H1 (cell line): Measurements from ENCODE around the gene TRABD2B. TPM values are rescaled to one million over a fixed set of nuclear protein-coding genes. Genes with fewer than 3 reads are reported as not detected.

ENCODE experiments used
- CTCF ChIA-PET: fragments of 300-600 bp; sonication (Branson Sonifier 250); formaldehyde crosslinking; loops from one replicate; lab custom pipeline; 2021; ENCODE audit not compliant: partially characterized antibody; lab: Charles Lee
- POLR2A ChIA-PET: fragments of 300-600 bp; sonication (Branson Sonifier 250); formaldehyde crosslinking; loops from one replicate; lab custom pipeline; 2021; ENCODE audit warnings: inconsistent platforms; ENCODE audit not compliant: partially characterized antibody; lab: Charles Lee
- DNase-seq, 2 experiments: peaks; one replicate each; pipeline versions ENCODE4 v3.0.0 to v3.0.0-alpha.2; 2010 to 2022; ENCODE audit warnings: low spot score in 2 of 2, low read depth in 1 of 2, mixed read lengths in 1 of 2
- FAIRE-seq: peaks from 2 replicates; lab custom pipeline; 2011; peaks lifted over from hg19 to GRCh38; lab: Jason Lieb, UNC
- H2AFZ ChIP-seq: 2 replicates; pipeline ENCODE4 v1.8.1; 2012; ENCODE audit warnings: low read length, inconsistent platforms
- H2AK5ac ChIP-seq: 2 replicates; pipeline ENCODE4 v1.6.1; 2013; ENCODE audit warnings: low read depth, low read length
- H2BK120ac ChIP-seq: replicated peaks from 2 replicates; pipeline ENCODE3; 2013; ENCODE audit warnings: low read depth, low read length, inconsistent platforms
- H2BK12ac ChIP-seq: 2 replicates; pipeline ENCODE4 v1.6.1; 2013; ENCODE audit warnings: low read depth, low read length
- H2BK15ac ChIP-seq: 2 replicates; pipeline ENCODE4 v1.6.1; 2013; ENCODE audit warnings: low read length
- H2BK20ac ChIP-seq: 2 replicates; pipeline ENCODE4 v1.6.1; 2013; ENCODE audit warnings: low read length
- H2BK5ac ChIP-seq: 2 replicates; pipeline ENCODE4 v1.6.1; 2013; ENCODE audit warnings: low read depth, low read length
- H3K14ac ChIP-seq: 2 replicates; pipeline ENCODE4 v1.6.1; 2013; ENCODE audit warnings: inconsistent platforms; ENCODE audit not compliant: insufficient read length
- H3K18ac ChIP-seq: 2 replicates; pipeline ENCODE4 v1.6.1; 2013; ENCODE audit warnings: low read length; ENCODE audit errors: extremely low read depth
- H3K23ac ChIP-seq: 2 replicates; pipeline ENCODE4 v1.6.1; 2013; ENCODE audit warnings: inconsistent platforms; ENCODE audit not compliant: insufficient read length
- H3K23me2 ChIP-seq: 2 replicates; pipeline ENCODE4 v1.6.1; 2013; ENCODE audit warnings: low read depth, low read length
- H3K27ac ChIP-seq: 2 replicates; pipeline ENCODE4 v1.6.1; 2011; ENCODE audit warnings: low read depth, low read length, inconsistent platforms
- H3K27me3 ChIP-seq, 4 experiments: replicated peaks in 1 of 4; 1 replicate in 1 of 4; 2 replicates in 3 of 4; pipeline versions ENCODE4 v1.6.1 to v1.8.1; 2011 to 2013; ENCODE audit warnings: low read length in 3 of 4, mild to moderate bottlenecking in 3 of 4, inconsistent platforms in 2 of 4, mixed read lengths in 2 of 4, moderate library complexity in 1 of 4; ENCODE audit not compliant: control insufficient read depth in 3 of 4, insufficient read depth in 3 of 4; ENCODE audit errors: extremely low read depth in 1 of 4
- H3K36me3 ChIP-seq, 4 experiments: 2 replicates each; pipeline versions ENCODE4 v1.6.1 to v1.8.1; 2011 to 2013; ENCODE audit warnings: mild to moderate bottlenecking in 4 of 4, low read length in 3 of 4, moderate library complexity in 2 of 4, control low read depth in 1 of 4, inconsistent platforms in 1 of 4; ENCODE audit not compliant: insufficient read depth in 4 of 4, control insufficient read depth in 2 of 4
- H3K4ac ChIP-seq: replicated peaks from 2 replicates; pipeline ENCODE3; 2013; ENCODE audit warnings: low read length, low read depth, mixed read lengths, inconsistent platforms; ENCODE audit not compliant: insufficient read length
- H3K4me1 ChIP-seq, 4 experiments: replicated peaks in 1 of 4; 1 replicate in 1 of 4; 2 replicates in 3 of 4; pipeline versions ENCODE4 v1.6.1 to v1.8.1; 2011 to 2013; ENCODE audit warnings: low read length in 3 of 4, inconsistent platforms in 2 of 4, mixed read lengths in 1 of 4; ENCODE audit not compliant: insufficient read depth in 4 of 4, control insufficient read depth in 3 of 4
- H3K4me2 ChIP-seq, 2 experiments: 2 replicates each; pipeline versions ENCODE4 v1.6.1 to v1.8.1; 2011 to 2013; ENCODE audit warnings: low read depth in 2 of 2, low read length in 2 of 2, control low read depth in 1 of 2, inconsistent platforms in 1 of 2, mild to moderate bottlenecking in 1 of 2; ENCODE audit not compliant: insufficient read depth in 1 of 2
- H3K4me3 ChIP-seq, 4 experiments: fragments of 200-600, 300-600 bp in 1 of 4; sonication (generic), shearing (Covaris generic), sonication (Bioruptor Twin) in 1 of 4; 2 replicates each; pipeline versions ENCODE4 v1.5.1 to v1.8.1; 2011 to 2016; ENCODE audit warnings: low read length in 4 of 4, low read depth in 3 of 4, control low read depth in 2 of 4, inconsistent platforms in 2 of 4, mild to moderate bottlenecking in 2 of 4, mixed read lengths in 1 of 4, moderate library complexity in 1 of 4; ENCODE audit not compliant: insufficient read depth in 2 of 4; ENCODE audit errors: extremely low read depth in 1 of 4
- H3K56ac ChIP-seq: replicated peaks from 2 replicates; pipeline ENCODE3; 2013; ENCODE audit warnings: low read depth, mild to moderate bottlenecking, mixed read lengths, low read length, inconsistent platforms; ENCODE audit not compliant: insufficient read length
- H3K79me1 ChIP-seq: 2 replicates; pipeline ENCODE4 v1.6.1; 2013; ENCODE audit warnings: low read depth, low read length, control low read depth
- H3K79me2 ChIP-seq, 2 experiments: 2 replicates each; pipeline versions ENCODE4 v1.6.1 to v1.8.1; 2012 to 2013; ENCODE audit warnings: low read length in 2 of 2, mild to moderate bottlenecking in 2 of 2, inconsistent platforms in 1 of 2; ENCODE audit not compliant: insufficient read depth in 2 of 2, control insufficient read depth in 1 of 2
- H3K9ac ChIP-seq, 4 experiments: replicated peaks in 1 of 4; 1 replicate in 1 of 4; 2 replicates in 3 of 4; pipeline versions ENCODE4 v1.6.1 to v1.8.1; 2011 to 2013; ENCODE audit warnings: low read depth in 3 of 4, low read length in 3 of 4, control low read depth in 2 of 4, mild to moderate bottlenecking in 2 of 4, moderate library complexity in 2 of 4, inconsistent platforms in 1 of 4; ENCODE audit errors: extremely low read depth in 1 of 4
- H3K9me3 ChIP-seq, 2 experiments: 2 replicates each; pipeline versions ENCODE4 v1.6.1 to v1.8.1; 2012 to 2013; ENCODE audit warnings: mild to moderate bottlenecking in 2 of 2, moderate library complexity in 2 of 2, control low read depth in 1 of 2, inconsistent platforms in 1 of 2, low read depth in 1 of 2, low read length in 1 of 2, mixed read lengths in 1 of 2; ENCODE audit not compliant: insufficient read depth in 2 of 2
- H4K20me1 ChIP-seq, 2 experiments: replicated peaks in 1 of 2; 2 replicates each; pipeline versions ENCODE3 to v1.8.1; 2011 to 2013; ENCODE audit warnings: inconsistent platforms in 2 of 2, low read length in 2 of 2, mild to moderate bottlenecking in 1 of 2; ENCODE audit not compliant: insufficient read depth in 2 of 2, control insufficient read depth in 1 of 2
- H4K5ac ChIP-seq: 2 replicates; pipeline ENCODE4 v1.6.1; 2013; ENCODE audit warnings: low read length, low read depth, mixed read lengths, inconsistent platforms; ENCODE audit not compliant: insufficient read length
- H4K8ac ChIP-seq: 2 replicates; pipeline ENCODE4 v1.8.0; 2013; ENCODE audit warnings: mild to moderate bottlenecking, moderate library complexity, low read length, inconsistent platforms; ENCODE audit not compliant: insufficient read depth; ENCODE audit errors: extremely low read depth
- H4K91ac ChIP-seq: replicated peaks from 2 replicates; pipeline ENCODE3; 2013; ENCODE audit warnings: low read length, mixed read lengths, inconsistent platforms; ENCODE audit not compliant: insufficient read length
- ATF3 ChIP-seq: IDR thresholded peaks from 2 replicates; pipeline ENCODE4 v1.6.1; 2011; ENCODE audit warnings: low read depth, mild to moderate bottlenecking, low read length; ENCODE audit not compliant: insufficient read depth
- EP300 ChIP-seq, 2 experiments: IDR thresholded peaks; 1 replicate in 1 of 2; 2 replicates in 1 of 2; pipeline ENCODE4 v1.6.1; 2011 to 2012; ENCODE audit warnings: low read depth in 2 of 2, low read length in 2 of 2, mild to moderate bottlenecking in 2 of 2, borderline replicate concordance in 1 of 2, inconsistent platforms in 1 of 2, moderate library complexity in 1 of 2
- JUND ChIP-seq: IDR thresholded peaks from 2 replicates; pipeline ENCODE4 v1.6.1; 2011; ENCODE audit warnings: mild to moderate bottlenecking, improper control_type of control experiment, low read length
- KDM4A ChIP-seq: IDR thresholded peaks from one replicate; pipeline ENCODE4 v1.7.1; 2012; ENCODE audit warnings: low read depth, mild to moderate bottlenecking, moderate library complexity, low read length, inconsistent platforms; ENCODE audit not compliant: severe bottlenecking
- KDM5A ChIP-seq: fragments of 200-600 bp; IDR thresholded peaks from 2 replicates; pipeline ENCODE4 v1.7.1; 2012; ENCODE audit warnings: mild to moderate bottlenecking, low read length, inconsistent platforms, mixed read lengths
- NANOG ChIP-seq: IDR thresholded peaks from 2 replicates; pipeline ENCODE4 v1.6.1; 2011; ENCODE audit warnings: low read length, low read depth, mild to moderate bottlenecking, inconsistent platforms; ENCODE audit not compliant: insufficient read depth, poor library complexity, severe bottlenecking
- RAD21 ChIP-seq, 2 experiments: IDR thresholded peaks in 1 of 2; conservative IDR thresholded peaks in 1 of 2; 2 replicates each; pipeline ENCODE4 v1.6.1; 2011; ENCODE audit warnings: low read depth in 2 of 2, low read length in 2 of 2, improper control_type of control experiment in 1 of 2, inconsistent platforms in 1 of 2, mild to moderate bottlenecking in 1 of 2, moderate library complexity in 1 of 2
- RXRA ChIP-seq: IDR thresholded peaks from 2 replicates; pipeline ENCODE4 v1.6.1; 2011; ENCODE audit warnings: low read depth, mild to moderate bottlenecking, low read length, moderate library complexity; ENCODE audit not compliant: insufficient read depth
- SIN3A ChIP-seq, 2 experiments: IDR thresholded peaks in 1 of 2; conservative IDR thresholded peaks in 1 of 2; 2 replicates each; pipeline ENCODE4 v1.6.1; 2011 to 2012; ENCODE audit warnings: low read length in 2 of 2, improper control_type of control experiment in 1 of 2, low read depth in 1 of 2, mild to moderate bottlenecking in 1 of 2
- SIRT6 ChIP-seq: IDR thresholded peaks from one replicate; pipeline ENCODE4 v1.7.1; 2012; ENCODE audit warnings: low read length, inconsistent platforms
- SP2 ChIP-seq: IDR thresholded peaks from 2 replicates; pipeline ENCODE4 v1.6.1; 2012; ENCODE audit warnings: mild to moderate bottlenecking, low read length, inconsistent platforms
- SP4 ChIP-seq: IDR thresholded peaks from 2 replicates; pipeline ENCODE4 v1.6.1; 2012; ENCODE audit warnings: low read length, inconsistent platforms
- YY1 ChIP-seq: IDR thresholded peaks from 2 replicates; pipeline ENCODE4 v1.6.1; 2011; ENCODE audit warnings: low read depth, mild to moderate bottlenecking, low read length
- WGBS, 2 experiments: shearing (Covaris generic) in 1 of 2; methylation state at CpG; one replicate each; pipeline versions ENCODE4 v1.1.6 to v1.1.7; 2013 to 2015; ENCODE audit warnings: low lambda C conversion rate in 2 of 2, mixed read lengths in 2 of 2, inconsistent platforms in 1 of 2, low coverage in 1 of 2, missing lambda C conversion rate in 1 of 2; ENCODE audit not compliant: insufficient replicate concordance in 2 of 2, insufficient coverage in 1 of 2, insufficient read length in 1 of 2; ENCODE audit errors: extremely low coverage in 1 of 2, missing lambda C conversion rate in 1 of 2; 5-methylcytosine and 5-hydroxymethylcytosine counted together
- polyA plus RNA-seq, 7 experiments: library from polyadenylated mRNA; depleted of rRNA in 3 of 7; stranded (reverse) in 5 of 7; unstranded in 2 of 7; fragments of >200 nt in 5 of 7; fragments of 200-250 nt in 2 of 7; gene quantifications; 1 replicate in 5 of 7; 2 replicates in 1 of 7; 4 replicates in 1 of 7; pipeline versions ENCODE4 v1.2.1 to v1.2.3, GENCODE V29; 2011 to 2013; ENCODE audit warnings: missing spikeins in 2 of 7, mixed read lengths in 2 of 7
- total RNA-seq: library from RNA; stranded (reverse); fragmentation: NEBNext Ultra II Directional; extraction: Animal tissue kit (Norgen Biotek cat#: 25700); gene quantifications from 2 replicates; pipeline ENCODE4 v1.2.1, GENCODE V29; 2021

The TRABD2B gene
- total and polyA plus RNA-seq, 2 of the 8 experiments (the other 6 are each of a cell fraction or from before 2014, with no cell fraction given) = 0.95 to 3.4 TPM

- Histone ChIP-seq H3K23ac (no peak overlapping the region), H4K91ac (no peak overlapping the region), H4K5ac (no peak overlapping the region), H3K56ac (no peak overlapping the region), H2BK15ac (no peak overlapping the region), H3K4ac (no peak overlapping the region), H2BK120ac (no peak overlapping the region), H3K27ac (no peak overlapping the region), H3K4me1 (peaks cover 0 to 8% (median 4%) of the 10 kb centered on the region in 4 experiments; a peak in 4 of 7 replicates), H3K79me2 (no peaks in the 10 kb centered on the region), H3K4me2 (no peak overlapping the region), H4K20me1 (no peaks in the 10 kb centered on the region), H3K23me2 (no peaks in the 10 kb centered on the region), H3K14ac (no peak overlapping the region), H2BK5ac (no peak overlapping the region), H2AK5ac (no peak overlapping the region), H3K36me3 (no peaks in the 10 kb centered on the region; a peak in 1 of 8 replicates), H2BK20ac (no peak overlapping the region), H3K9ac (no peak overlapping the region), H3K18ac (no peak overlapping the region), H3K79me1 (no peaks in the 10 kb centered on the region), H3K4me3 (no peak overlapping the region), H3K9me3 (no peaks in the 10 kb centered on the region), H4K8ac (no peak overlapping the region), H2AFZ (no peak overlapping the region), H2BK12ac (no peak overlapping the region), H3K27me3 (no peaks in the 10 kb centered on the region)
- DNase-seq (no peak), FAIRE-seq (no peak)
- WGBS, 2 experiments = 98% methylated on average over 3 of the region's 3 CpGs; no CpG with 5 or more reads in 1 of the 2 experiments
- CTCF ChIA-PET = interaction anchor here (0.9 to 3.4 kb wide), 3 partner anchors 10 to 35 kb away, joined by 3 to 12 read pairs (median 3); no protein-coding TSS in a partner anchor
- POLR2A ChIA-PET = no interaction called here
- no peak for TF ChIP-seq SP4
- TF ChIP-seq NANOG = no peak
- no peak for TF ChIP-seq EP300 (IDR thresholded peaks at IDR 0.05; ENCODE audit: borderline replicate concordance in 1 of 2, low read depth in 2 of 2, low read length in 2 of 2)
- TF ChIP-seq SIRT6 = no peak
- TF ChIP-seq YY1 = no peak
- TF ChIP-seq JUND = no peak
- TF ChIP-seq KDM4A = no peak
- no peak for TF ChIP-seq ATF3
- TF ChIP-seq SP2 = no peak
- TF ChIP-seq RXRA = no peak
- no peak for TF ChIP-seq KDM5A
- no peak for TF ChIP-seq RAD21 (IDR thresholded peaks at IDR 0.05 in 1 of 2, conservative IDR thresholded peaks at IDR 0.05 in 1 of 2; ENCODE audit: low read depth in 2 of 2, low read length in 2 of 2)
- no peak for TF ChIP-seq SIN3A (conservative IDR thresholded peaks at IDR 0.05 in 1 of 2, IDR thresholded peaks at IDR 0.05 in 1 of 2; ENCODE audit: low read depth in 1 of 2, low read length in 2 of 2)
Observed at GRCh38 chr1:47917687-47918086, 79.5 kb downstream of the TRABD2B start.
